ENCODE results near the gene NINJ2. TPM values are rescaled to one million over a fixed set of nuclear protein-coding genes. Genes with fewer than 3 reads are reported as not detected.

The NINJ2 gene
- total RNA-seq, 4 donors from 2014 or later = 2.2 to 14.9 (median 4.5) TPM

GRCh38 chr12:552466-552865, 110.8 kb downstream of the NINJ2 start:
- no peak for DNase-seq
- intact Hi-C loops (cut with DNase I) = no loop called here
- Histone ChIP-seq H3K27ac (no peak overlapping the region), H3K36me3 (peaks cover 0 to 9% (median 0%) of the 10 kb centered on the region in 3 donors), H3K4me3 (no peak overlapping the region), H3K9me3 (no peaks in the 10 kb centered on the region), H3K4me1 (peaks cover 0 to 21% (median 0%) of the 10 kb centered on the region in 3 donors), H3K27me3 (peaks cover 0 to 9% (median 0%) of the 10 kb centered on the region in 4 donors)
- TF ChIP-seq, protein P1, sequence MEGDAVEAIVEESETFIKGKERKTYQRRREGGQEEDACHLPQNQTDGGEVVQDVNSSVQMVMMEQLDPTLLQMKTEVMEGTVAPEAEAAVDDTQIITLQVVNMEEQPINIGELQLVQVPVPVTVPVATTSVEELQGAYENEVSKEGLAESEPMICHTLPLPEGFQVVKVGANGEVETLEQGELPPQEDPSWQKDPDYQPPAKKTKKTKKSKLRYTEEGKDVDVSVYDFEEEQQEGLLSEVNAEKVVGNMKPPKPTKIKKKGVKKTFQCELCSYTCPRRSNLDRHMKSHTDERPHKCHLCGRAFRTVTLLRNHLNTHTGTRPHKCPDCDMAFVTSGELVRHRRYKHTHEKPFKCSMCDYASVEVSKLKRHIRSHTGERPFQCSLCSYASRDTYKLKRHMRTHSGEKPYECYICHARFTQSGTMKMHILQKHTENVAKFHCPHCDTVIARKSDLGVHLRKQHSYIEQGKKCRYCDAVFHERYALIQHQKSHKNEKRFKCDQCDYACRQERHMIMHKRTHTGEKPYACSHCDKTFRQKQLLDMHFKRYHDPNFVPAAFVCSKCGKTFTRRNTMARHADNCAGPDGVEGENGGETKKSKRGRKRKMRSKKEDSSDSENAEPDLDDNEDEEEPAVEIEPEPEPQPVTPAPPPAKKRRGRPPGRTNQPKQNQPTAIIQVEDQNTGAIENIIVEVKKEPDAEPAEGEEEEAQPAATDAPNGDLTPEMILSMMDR (IDR thresholded peaks at IDR 0.05) = no peak
- TF ChIP-seq POLR2A (IDR thresholded peaks at IDR 0.05) = no peak
- WGBS, 2 donors = 64 to 92% methylated on average over 2 to 4 of the region's 6 CpGs

- H3K9me3 ChIP-seq = no peaks in the 10 kb centered on the region
- peaks cover 0 to 24% (median 0%) of the 10 kb centered on the region in 4 donors for H3K27me3 ChIP-seq
- TF ChIP-seq, protein P1 (IDR thresholded peaks at IDR 0.05) = no peak
- no peak for TF ChIP-seq POLR2A (IDR thresholded peaks at IDR 0.05)
- peaks cover 0 to 9% (median 0%) of the 10 kb centered on the region in 3 donors for H3K36me3 ChIP-seq
- H3K27ac ChIP-seq = no peak overlapping the region
- peaks cover 0 to 32% (median 5%) of the 10 kb centered on the region in 3 donors for H3K4me1 ChIP-seq
- whole genome bisulfite sequencing, 2 donors = 73 to 78% methylated on average over 12 to 14 of the region's 18 CpGs
- H3K4me3 ChIP-seq = no peak overlapping the region
- intact Hi-C loops (cut with DNase I) = no loop called here
- no peak for DNase-seq
Measured at GRCh38 chr12:550473-551260, 112.6 kb downstream of the NINJ2 start.

DNA sequence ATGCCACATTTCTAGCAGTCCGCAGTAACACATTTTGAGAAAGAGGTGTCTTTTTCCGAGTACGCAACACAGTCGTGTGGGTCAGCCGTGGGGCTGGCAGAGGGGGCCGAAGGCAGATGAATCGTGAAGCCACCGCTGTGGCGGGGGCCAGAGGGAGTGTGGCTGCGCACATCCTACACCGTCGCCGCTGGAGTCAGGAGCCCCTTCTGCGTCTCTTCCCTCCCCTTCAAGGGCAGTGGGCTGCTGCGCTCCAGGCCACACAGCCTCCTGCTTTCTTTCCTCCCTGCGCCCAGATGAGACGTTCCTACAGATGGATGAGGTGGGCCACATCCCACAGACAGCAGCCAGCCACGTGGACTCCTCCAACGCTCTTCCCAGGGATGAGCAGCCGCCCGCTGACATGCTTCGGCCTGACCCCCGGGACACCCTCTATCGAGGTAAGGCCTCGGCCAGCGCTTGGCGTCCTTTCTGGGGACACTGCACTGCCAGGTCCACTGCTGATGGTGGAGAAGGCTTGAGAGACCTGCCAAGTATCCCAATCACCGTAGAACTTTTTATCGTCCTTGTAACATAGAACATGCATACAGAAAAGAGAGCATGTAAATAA, 113.7 kb downstream of the NINJ2 start:
- H3K4me1 ChIP-seq = peaks cover 0 to 32% (median 5%) of the 10 kb centered on the region in 3 donors
- peaks cover 0 to 9% (median 0%) of the 10 kb centered on the region in 3 donors for H3K36me3 ChIP-seq
- peaks cover 0 to 29% (median 0%) of the 10 kb centered on the region in 4 donors for H3K27me3 ChIP-seq
- no peak overlapping the region for H3K27ac ChIP-seq
- no peak for DNase-seq
- intact Hi-C loops (cut with DNase I) = loop anchor here (5.0 kb wide), 1 partner anchor 107 kb away; no protein-coding TSS in a partner anchor
- H3K4me3 ChIP-seq = no peak overlapping the region
- TF ChIP-seq POLR2A (IDR thresholded peaks at IDR 0.05) = no peak
- no peaks in the 10 kb centered on the region for H3K9me3 ChIP-seq
- 91 to 94% methylated on average over 13 to 20 of the region's 29 CpGs for WGBS, 2 donors

GRCh38 chr12:547883-548470, 115.3 kb downstream of the NINJ2 start:
- H3K27me3 ChIP-seq = peaks cover 0 to 29% (median 0%) of the 10 kb centered on the region in 4 donors
- WGBS, 2 donors = 77 to 83% methylated on average over 11 to 13 of the region's 13 CpGs
- H3K4me1 ChIP-seq = peaks cover 0 to 23% (median 5%) of the 10 kb centered on the region in 3 donors
- no peak overlapping the region for H3K27ac ChIP-seq
- TF ChIP-seq, protein P1 (IDR thresholded peaks at IDR 0.05) = no peak
- TF ChIP-seq POLR2A (IDR thresholded peaks at IDR 0.05) = no peak
- DNase-seq = no peak
- H3K4me3 ChIP-seq = no peak overlapping the region
- intact Hi-C loops (cut with DNase I) = loop anchor here (5.0 kb wide), 1 partner anchor 106 kb away; no protein-coding TSS in a partner anchor
- peaks cover 0 to 4% (median 0%) of the 10 kb centered on the region in 3 donors for H3K36me3 ChIP-seq
- no peaks in the 10 kb centered on the region for H3K9me3 ChIP-seq

- Histone ChIP-seq H3K36me3 (no peaks in the 10 kb centered on the region), H3K27me3 (peaks cover 0 to 29% (median 0%) of the 10 kb centered on the region in 4 donors), H3K4me1 (peaks cover 2 to 18% (median 5%) of the 10 kb centered on the region in 3 donors), H3K4me3 (no peak overlapping the region), H3K27ac (no peak overlapping the region), H3K9me3 (no peaks in the 10 kb centered on the region)
- TF ChIP-seq POLR2A (IDR thresholded peaks at IDR 0.05) = no peak
- TF ChIP-seq, protein P1 (IDR thresholded peaks at IDR 0.05) = peak; percentile 82 to 100 (median 100)
- DNase-seq = no peak
- intact Hi-C loops (cut with DNase I) = loop anchor here (5.0 kb wide), 1 partner anchor 105 kb away; no protein-coding TSS in a partner anchor
- WGBS, 2 donors = 48 to 54% methylated on average over 19 to 20 of the region's 44 CpGs
Measured at GRCh38 chr12:546920-547845, 116.1 kb downstream of the NINJ2 start.

Data from esophagus squamous epithelium (tissue), 5 donors.